GM19239 (cell line): Measurements from ENCODE around the gene PIK3C2B.

Source experiments
- DNase-seq: peaks from one replicate; pipeline ENCODE4 v3.0.0; 2011; ENCODE audit warnings: low spot score; ENCODE audit not compliant: insufficient read length
- FAIRE-seq: peaks from 2 replicates; lab custom pipeline; 2011; peaks lifted over from hg19 to GRCh38; lab: Jason Lieb, UNC

The PIK3C2B gene

DNA sequence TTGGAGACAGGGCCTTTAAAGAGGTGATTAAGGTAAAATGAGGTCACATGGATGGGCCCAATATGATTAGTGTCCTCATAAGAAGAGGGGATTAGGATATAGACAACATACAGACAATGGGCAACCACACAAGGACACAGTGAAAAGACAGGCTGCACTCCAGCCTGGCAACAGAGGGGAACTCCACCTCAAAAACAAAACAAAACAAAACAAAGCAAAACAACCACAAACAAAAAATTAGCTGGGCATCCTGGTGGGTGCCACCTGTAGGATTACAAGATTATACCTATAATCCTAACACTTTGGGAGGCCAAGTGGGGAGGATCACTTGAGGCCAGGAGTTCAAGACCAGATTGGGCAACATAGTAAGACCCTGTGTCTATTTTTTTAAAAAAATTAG is 16.8 kb upstream of the PIK3C2B start:
- no peak for DNase-seq
- no peak for FAIRE-seq

DNA sequence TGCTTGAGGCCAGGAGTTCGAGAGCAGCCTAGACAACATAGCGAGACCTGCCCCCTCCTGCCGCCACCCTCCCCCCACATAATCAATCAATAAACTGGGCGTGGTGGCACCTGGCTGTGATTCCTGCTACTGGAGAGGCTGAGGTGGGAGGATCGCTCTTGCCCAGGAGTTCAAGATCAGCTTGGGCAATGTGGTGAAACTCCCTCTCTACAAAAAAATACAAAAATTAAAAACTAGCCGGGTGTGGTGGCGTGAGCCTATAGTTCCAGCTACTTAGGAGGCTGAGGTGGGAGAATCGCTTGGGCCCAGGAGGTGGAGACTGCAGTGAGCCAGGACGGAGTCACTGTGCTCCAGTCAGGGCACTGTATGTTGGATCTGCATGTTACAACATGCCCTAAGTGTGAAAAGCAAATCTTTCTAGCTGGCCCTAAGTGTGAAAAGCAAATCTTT is 14.6 kb upstream of the PIK3C2B start:
- FAIRE-seq (no peak), DNase-seq (no peak)

DNA sequence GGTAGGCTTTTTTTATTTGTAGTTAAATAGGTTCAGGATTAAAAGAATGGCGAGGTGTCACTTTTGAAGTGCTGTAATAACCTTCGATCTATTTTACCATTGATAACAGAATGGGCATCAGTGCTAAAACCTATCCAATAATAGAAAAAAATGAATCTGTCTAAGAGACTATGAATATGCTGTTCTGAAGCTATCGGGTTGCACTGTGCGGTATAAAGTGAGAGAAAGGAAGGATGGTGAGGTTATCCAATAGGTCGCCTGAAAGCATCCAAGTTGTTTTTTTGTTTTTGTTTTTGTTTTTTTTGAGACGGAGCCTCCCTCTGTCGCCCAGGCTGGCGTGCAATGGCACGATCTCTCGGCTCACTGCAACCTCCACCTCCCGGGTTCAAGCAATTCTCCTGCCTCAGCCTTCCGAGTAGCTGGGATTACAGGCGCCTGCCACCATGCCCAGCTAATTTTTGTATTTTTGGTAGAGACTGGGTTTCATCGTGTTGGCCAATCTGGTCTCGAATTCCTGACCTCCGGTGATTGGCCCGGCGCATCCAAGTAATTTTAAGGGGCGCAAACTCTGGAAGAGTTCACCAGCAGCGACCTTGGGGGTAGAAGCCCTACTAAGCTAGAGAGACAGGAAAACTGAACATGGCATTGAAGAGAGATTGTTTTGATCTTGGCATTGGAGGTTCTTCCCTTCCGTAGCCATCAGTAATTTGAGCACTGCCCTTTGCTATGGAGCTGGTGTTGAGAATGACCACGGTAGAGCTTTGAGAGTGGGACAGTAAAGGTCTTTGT is 12.9 kb upstream of the PIK3C2B start:
- FAIRE-seq, result peak; percentile 44
- no peak for DNase-seq

DNA sequence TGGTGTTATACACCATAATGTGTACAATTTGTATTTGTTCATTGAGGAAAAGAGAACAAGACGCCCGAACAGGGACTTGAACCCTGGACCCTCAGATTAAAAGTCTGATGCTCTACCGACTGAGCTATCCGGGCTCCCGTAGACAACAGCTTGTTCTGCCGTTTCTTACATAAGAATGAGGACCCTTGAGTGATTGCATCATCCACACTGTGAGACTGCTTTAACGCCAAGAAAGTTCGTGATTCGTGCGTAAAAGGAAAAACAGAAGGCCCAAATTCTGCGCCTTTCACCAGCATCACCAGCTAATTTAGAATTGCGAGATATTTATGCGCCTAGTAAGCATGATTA is 12.3 kb upstream of the PIK3C2B start:
- no peak for DNase-seq
- FAIRE-seq, result peak; percentile 81

DNA sequence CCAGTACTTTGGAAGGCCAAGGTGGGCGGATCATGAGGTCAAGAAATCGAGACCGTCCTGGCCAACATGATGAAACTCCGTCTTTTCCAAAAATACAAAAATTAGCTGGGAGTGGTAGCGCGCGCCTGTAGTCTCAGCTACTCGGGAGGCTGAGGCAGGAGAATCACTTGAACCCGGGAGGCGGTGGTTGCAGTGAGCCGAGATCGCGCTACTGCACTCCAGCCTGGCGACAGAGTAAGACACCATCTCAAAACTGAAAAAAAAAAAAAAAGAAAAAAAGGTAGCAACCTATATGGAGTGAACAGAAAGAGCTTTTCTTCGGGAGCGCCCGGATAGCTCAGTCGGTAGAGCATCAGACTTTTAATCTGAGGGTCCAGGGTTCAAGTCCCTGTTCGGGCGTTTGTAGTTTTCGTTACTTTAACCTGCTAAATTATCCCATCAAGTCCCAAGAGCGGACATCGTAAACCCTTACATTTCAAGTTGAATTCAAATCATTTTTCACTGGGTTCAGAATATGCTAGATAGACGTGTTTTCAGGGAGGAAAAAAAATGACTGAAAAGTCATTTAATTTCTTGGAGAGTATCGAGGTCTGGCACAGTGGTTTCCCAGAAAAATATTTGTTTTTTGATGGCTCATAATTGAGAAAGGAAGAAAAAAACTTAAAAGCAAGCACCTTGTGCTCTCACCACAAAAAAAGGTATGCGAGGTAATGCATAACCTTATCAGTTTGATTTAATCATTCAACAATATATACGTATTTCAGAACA is 11.8 kb upstream of the PIK3C2B start:
- FAIRE-seq (peak; percentile 4), DNase-seq (no peak)

DNA sequence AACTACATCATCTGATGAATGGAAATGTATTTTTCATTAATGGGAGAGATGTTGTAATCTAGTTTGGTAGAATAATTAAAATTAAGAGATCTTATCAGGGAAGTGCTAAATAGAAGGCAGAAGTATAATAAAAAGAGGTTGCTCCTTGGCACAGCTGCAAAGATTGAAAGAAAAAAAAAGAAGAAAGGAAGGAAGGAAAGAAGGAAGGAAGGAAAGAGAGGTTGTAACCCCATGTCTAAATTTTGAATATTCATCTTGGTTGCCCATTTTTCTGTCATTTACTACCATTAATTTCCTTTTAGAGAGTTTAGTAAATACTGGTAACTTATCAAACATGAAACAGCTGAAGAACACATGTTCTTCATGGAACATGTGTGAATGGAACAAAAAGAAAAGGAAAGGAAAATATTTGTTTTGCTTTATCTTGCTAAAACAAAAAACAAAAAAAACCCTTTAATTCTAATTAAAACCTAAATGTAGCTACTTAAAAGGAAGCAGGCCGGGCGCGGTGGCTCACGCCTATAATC is 11.1 kb upstream of the PIK3C2B start:
- DNase-seq (no peak), FAIRE-seq (no peak)

DNA sequence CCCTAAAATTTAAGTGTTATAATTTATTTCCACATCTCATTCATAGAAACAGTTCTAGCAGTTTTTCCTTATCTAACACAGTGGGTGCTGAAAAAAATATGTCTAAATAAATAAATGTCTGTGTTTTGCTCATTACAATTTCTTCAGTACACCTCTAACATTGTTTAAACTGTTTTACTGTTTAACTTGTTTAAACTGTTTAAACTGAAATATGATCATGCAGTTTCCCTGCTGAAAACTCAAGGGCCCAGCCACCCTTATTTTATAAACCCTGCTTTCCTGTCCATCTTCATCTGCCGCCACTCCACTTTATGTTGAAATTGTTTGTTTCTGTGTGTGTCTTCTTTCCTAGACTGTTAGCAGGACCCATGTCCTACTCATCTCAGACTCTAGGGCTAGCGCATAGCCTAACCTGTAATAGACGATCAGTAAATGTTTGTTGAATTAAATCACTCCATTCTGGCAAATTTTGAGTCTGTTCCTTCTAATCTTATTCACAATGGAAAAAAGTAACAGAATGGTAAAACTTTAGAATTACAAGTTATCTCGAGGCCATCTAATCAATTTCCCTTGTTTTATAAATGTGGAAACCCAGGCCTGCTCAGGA is 9.4 kb upstream of the PIK3C2B start:
- FAIRE-seq, result no peak
- no peak for DNase-seq

DNA sequence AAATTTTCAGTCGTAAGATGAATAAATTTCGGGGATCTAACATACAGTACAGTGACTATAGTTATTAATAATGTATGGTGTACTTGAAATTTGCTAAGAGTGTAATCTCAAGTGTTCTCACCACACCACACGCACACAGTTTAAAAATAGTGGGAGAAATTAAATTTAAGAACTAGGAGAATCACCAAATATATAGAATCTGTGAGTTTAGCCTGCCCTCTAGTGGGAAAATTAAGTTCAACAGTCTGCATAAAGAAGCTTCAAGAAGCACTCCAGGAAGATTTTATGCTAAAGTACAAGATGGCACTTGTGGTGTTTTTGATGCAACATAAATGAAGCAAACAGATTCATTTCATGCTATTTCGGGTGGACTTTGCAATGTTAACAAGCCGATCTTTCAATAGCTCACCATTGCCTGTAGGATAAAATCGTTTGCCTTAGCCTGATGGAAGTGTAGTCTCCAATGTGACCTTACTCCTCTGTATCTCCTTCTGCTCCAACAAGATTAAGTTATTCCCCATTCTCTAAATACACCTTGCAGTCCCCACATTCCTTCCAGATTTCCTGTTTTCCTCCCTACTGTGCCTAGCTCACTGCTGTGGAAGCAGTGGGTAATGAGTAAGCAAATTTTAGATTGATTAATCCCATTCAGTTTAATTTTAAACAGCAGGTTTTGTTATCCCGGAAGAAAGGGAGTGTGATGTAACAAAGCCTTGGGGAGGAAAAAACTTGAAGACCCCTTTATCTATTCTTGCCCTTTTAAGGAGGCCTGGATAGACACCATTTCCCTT is 8.7 kb upstream of the PIK3C2B start:
- DNase-seq, result no peak
- FAIRE-seq, result peak; percentile 77

DNA sequence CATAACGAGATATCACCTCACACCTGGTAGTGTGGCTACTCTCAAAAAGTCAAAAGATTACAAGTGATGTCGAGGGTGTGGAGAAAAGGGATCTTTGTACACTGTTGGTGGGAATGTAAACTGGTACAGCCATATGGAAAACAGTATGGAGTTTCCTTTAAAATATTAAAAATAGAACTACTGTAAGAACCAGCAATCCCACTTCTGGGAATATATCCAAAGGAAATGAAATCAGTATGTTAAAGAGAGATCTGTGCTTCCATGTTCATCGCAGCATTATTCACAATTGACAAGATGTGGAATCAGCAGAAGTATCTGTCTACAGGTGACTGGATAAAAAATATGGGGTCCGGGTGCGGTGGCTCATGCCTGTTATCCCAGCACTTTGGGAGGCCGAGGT is 7.6 kb upstream of the PIK3C2B start:
- no peak for FAIRE-seq
- DNase-seq, result no peak

DNA sequence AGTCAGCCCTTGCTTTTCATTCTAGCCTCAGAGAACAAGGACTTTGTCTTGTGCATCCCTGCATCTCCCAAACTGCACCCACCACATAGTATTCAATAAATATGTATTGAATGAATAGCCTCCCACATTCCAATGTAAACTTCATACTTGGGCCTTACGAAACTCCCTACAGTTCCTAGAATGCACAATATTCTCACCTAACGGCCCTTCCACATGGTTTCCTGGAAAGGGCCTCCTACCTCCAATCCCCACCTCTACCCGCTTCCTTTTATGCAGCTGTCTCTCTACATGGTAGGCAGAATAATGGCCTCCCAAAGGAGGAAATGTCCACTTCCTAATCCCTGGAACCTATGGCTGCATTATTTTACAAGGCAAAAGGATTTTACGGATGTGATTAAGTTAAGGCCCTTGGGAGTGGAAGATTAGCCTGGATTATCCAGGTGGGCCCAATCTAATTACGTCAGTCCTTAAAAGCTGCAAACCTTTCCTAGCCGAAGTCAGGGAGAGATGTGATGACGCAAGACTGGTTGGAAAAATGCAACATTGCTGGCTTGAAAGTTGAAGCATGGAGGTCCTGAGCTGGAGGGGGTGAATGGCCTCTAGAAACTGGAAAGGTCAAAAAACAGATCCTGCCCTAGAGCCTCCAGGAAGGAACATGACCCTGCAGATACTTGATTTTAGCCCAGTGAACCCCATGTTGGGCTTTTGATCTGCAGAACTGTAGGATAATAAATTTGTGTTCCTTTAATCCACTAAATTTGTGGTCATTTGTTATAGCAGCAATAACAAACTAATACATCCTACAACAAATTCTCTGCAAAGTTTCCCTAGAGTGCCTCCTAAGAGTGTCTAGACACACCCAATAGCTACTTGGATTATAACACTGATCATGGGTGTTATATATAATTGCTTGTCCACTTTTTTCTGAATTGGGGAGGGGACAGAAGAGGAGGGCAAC is 5.2 kb upstream of the PIK3C2B start:
- no peak for DNase-seq
- FAIRE-seq, result no peak

DNA sequence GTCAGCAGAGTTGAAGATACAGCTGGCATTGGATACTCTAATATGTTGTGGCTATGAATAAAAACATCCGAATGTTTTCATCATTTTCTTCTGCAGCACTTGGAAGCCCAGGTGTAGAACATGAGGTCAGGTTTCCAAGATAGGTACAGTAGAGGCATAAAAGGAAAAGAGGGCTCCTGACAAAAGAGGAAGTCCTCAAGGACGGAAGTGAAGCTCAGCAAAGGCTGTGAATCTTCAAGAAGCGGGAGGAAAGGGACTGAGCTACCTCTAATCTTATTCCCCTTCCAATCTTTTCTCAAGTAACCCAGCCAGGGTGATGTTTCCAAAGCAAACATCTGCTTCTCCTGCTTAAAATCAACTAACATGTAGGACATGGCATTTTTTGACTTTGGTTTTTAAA is 4.4 kb upstream of the PIK3C2B start:
- DNase-seq (no peak), FAIRE-seq (no peak)

DNA sequence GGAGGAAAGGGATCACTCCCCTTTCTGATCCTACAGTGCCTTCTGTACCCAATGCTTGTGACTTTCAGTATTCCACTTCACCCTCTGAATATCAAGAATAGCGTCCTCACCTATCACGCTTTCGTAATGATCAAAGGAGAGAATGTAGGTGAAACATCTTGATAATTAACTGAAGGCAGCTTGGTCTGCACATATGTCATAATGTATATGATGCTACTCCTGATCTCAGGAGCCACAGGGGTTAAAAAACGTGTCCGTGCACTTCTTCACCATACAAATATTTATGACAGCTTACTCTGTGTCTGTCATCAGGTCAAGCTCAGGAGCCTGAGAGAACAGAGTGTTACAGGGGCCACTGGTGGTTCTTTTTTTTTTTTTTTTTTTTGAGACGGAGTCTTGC is 1.2 kb upstream of the PIK3C2B start:
- no peak for DNase-seq
- FAIRE-seq, result no peak

DNA sequence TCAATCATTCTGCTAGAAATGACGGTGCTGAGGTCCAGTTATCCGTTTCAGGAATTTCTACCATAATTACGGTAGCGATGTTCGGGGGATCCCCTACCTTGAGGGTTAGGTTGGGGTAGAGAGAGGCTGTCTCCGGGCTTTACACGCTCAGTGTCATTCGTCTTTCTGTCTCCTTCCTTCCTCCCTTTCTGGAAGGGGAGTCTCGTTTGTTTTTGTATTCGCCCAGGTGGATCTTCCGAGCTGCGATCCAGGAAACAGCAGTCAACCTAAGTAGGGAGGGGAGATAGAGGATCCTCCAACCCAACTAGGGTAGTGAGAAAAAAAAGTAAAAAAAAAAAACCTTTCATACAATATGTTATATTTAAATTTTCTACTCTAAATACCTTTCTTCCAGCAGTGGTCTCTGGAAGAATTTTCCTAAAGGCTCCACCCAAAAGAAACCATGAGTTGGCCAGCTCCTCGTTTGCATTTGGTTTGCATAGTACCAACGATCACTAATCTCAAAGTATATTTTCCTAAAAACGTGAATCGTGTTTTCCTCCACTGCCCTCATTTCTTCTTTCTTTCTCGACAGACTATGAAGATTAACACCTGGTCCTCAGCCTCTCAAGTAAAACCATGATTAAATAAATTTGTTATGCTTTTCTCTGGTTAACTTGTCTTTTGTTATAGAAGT is 611 bp upstream of the PIK3C2B start:
- DNase-seq (no peak), FAIRE-seq (peak; percentile 70)

DNA sequence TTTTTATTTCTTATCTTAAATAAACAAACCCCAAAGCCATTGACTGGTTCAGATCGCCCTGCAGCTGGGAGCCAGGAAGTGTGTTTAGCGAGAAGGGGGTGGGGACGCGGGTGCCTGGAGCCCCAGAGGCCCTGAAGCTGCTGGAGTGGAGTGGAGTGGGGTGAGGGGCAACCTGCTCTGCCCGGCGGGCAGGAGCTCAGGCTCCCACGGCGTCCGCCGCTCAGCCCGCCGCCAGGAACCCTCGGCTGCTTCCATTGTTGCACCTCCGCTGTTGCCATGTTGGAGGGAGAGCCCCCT is 673 bp downstream of the PIK3C2B start:
- FAIRE-seq, result peak; percentile 66
- DNase-seq, result no peak

DNA sequence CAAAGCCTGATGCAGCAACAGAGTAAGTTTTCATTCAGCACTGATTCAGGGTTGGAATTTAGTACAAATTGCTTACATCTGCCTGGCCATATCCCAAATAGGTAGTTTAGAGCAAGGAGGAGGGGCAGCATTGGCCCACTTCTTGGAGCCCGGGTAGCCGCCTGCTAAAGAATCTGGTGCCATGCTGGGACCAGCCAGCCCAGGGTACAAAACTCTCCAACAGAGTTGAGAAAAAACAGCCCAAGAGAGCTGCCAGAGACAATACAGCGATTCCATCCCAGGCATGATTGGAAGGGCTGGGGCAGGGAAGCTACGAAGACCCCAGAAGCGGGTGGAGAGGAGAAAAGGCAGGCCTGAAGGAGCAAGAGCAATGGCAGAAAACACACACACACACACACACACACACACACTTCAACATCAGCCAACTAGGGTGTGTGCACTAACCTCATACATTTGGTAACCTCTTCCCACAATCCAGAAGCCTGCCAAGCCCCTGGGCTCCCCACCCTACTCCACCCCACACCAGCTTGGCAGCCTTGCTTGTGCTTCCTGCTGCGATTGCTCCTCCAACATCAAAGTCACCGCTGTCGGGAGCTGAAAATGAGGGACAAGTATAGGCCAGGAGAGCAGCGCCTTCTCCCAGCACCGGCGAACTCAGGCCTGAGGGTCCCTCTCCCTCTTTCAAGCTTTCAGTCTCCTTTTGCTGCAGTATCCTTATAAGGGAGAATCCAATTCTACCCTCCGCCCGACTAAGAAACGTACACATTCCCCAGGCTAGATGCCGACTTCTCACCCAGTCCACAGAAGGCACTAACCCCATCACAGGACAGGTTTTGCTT is 1.2 kb downstream of the PIK3C2B start:
- FAIRE-seq (no peak), DNase-seq (no peak)

DNA sequence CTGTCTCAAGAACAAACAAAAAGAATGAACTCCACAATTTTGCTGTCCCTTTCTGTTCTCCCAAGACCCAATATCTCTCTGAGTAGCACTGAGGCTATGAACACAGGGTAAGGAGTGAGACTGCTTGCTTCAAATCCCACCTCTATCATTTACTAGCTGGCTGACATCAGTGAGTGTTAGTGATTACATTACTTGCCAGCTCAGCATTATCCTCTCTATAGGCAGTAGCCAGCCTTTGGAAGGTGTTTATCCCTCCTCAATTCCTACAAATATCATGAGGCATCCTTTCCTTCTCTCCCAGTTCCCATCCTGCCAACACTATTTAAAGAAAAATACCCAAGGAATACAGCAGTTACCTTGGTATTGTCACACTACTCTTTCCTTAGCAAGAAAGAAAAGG is 3.0 kb downstream of the PIK3C2B start:
- no peak for FAIRE-seq

DNA sequence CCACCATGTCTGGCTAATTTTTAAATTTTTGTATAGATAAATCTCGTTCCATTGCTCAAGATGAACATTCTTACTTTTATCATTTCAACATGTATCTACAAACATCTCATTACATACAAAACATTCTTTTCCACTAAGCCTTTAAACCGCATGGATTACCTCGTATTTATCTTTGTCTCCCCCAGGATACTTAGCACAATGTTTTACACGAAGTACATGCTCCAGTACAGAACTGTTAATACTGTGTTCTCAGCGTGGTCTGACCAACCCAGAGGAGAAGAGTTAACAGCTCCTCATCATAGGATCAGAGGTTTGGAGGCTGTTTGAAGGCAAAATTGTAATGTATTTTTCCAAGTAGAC is 7.4 kb downstream of the PIK3C2B start:
- no peak for DNase-seq
- FAIRE-seq, result no peak

More for the DNA sequence above, 3.0 kb downstream of the PIK3C2B start:
- no peak for DNase-seq
